Activated B cell treated with CpG ODN at 0.5 μM for 24 hours (primary cell): ENCODE data around the gene S100A11. TPM values are rescaled to one million over a fixed set of nuclear protein-coding genes. Genes with fewer than 3 reads are reported as not detected.
A peak's percentile ranks its signal among the peaks of the same experiment; 100 is the strongest.

ENCODE experiments used
- ATAC-seq: fragments of 200-7000 bp; cut with Tn5 transposase; one replicate; pipeline ENCODE4 v1.10.0; 2021; ENCODE audit warnings: low read depth, mild to moderate bottlenecking, moderate library complexity
- CTCF ChIA-PET: fragments of 350-600 bp; sonication (Branson Sonifier 250); formaldehyde crosslinking; loops from one replicate; lab custom pipeline; 2021; ENCODE audit warnings: antibody characterized with exemption; lab: Charles Lee
- POLR2A ChIA-PET: fragments of 350-600 bp; sonication (Branson Sonifier 250); formaldehyde crosslinking; loops from one replicate; lab custom pipeline; 2021; ENCODE audit warnings: antibody characterized with exemption; lab: Charles Lee
- DNase-seq: peaks from one replicate; pipeline ENCODE4 v3.0.0; 2022
- H3K27ac Mint-ChIP-seq: one replicate; pipeline ENCODE4 v1.8.0; 2020; ENCODE audit warnings: mixed read lengths
- H3K27me3 Mint-ChIP-seq: one replicate; pipeline ENCODE4 v1.8.0; 2021; ENCODE audit warnings: mixed read lengths
- H3K36me3 Mint-ChIP-seq: one replicate; pipeline ENCODE4 v1.8.0; 2021; ENCODE audit warnings: low read depth, mixed read lengths
- H3K4me1 Mint-ChIP-seq: one replicate; pipeline ENCODE4 v1.8.0; 2021; ENCODE audit warnings: mixed read lengths
- H3K4me3 Mint-ChIP-seq: one replicate; pipeline ENCODE4 v1.8.0; 2020; ENCODE audit warnings: mild to moderate bottlenecking, mixed read lengths
- H3K9me3 Mint-ChIP-seq: one replicate; pipeline ENCODE4 v1.8.0; 2020; ENCODE audit warnings: mixed read lengths
- intact Hi-C: fragments of 100-400 bp; cut with micrococcal nuclease; formaldehyde crosslinking; loops from one replicate; pipeline ENCODE4 v1.15.1; 2024
- total RNA-seq: library from RNA; stranded (reverse); gene quantifications from 2 replicates; pipeline ENCODE4 v1.2.3, GENCODE V29; 2022
- TF ChIP-seq, protein P1 (sequence below): fragments of 200-600 bp; IDR thresholded peaks from one replicate; pipeline ENCODE4 v1.8.0; 2022; ENCODE audit warnings: antibody characterized with exemption, mild to moderate bottlenecking

The S100A11 gene
- total RNA-seq, 1 donor from 2014 or later = 65.6 TPM

- ChIA-PET CTCF (interaction anchor here (0.6 to 5.7 kb wide), 12 partner anchors 9 to 406 kb away, joined by 3 to 66 read pairs (median 4); no protein-coding TSS in a partner anchor), POLR2A (interaction anchor here (1.4 kb wide), 1 partner anchor 13 kb away, joined by 3 read pairs; no protein-coding TSS in a partner anchor)
- Mint-ChIP-seq H3K4me1 (peaks cover 12% of the 10 kb centered on the region), H3K36me3 (no peaks in the 10 kb centered on the region), H3K27me3 (peaks cover 12% of the 10 kb centered on the region), H3K27ac (no peak overlapping the region), H3K4me3 (no peak overlapping the region), H3K9me3 (no peaks in the 10 kb centered on the region)
- intact Hi-C loops = loop anchor here (1.0 to 2.0 kb wide), 4 partner anchors 133 to 406 kb away; no protein-coding TSS in a partner anchor
- TF ChIP-seq, protein P1, sequence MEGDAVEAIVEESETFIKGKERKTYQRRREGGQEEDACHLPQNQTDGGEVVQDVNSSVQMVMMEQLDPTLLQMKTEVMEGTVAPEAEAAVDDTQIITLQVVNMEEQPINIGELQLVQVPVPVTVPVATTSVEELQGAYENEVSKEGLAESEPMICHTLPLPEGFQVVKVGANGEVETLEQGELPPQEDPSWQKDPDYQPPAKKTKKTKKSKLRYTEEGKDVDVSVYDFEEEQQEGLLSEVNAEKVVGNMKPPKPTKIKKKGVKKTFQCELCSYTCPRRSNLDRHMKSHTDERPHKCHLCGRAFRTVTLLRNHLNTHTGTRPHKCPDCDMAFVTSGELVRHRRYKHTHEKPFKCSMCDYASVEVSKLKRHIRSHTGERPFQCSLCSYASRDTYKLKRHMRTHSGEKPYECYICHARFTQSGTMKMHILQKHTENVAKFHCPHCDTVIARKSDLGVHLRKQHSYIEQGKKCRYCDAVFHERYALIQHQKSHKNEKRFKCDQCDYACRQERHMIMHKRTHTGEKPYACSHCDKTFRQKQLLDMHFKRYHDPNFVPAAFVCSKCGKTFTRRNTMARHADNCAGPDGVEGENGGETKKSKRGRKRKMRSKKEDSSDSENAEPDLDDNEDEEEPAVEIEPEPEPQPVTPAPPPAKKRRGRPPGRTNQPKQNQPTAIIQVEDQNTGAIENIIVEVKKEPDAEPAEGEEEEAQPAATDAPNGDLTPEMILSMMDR = peak; percentile 47
- DNase-seq = peak; percentile 69
- ATAC-seq = no peak
These were observed 15.8 kb upstream of the S100A11 start for GRCh38 chr1:152052606-152053005.

GRCh38 chr1:152050886-152051675 lies 14.3 kb upstream of the S100A11 start:
- no peak overlapping the region for H3K27ac Mint-ChIP-seq
- TF ChIP-seq, protein P1 = no peak
- ChIA-PET POLR2A (no interaction called here), CTCF (interaction anchor here (1.3 to 3.3 kb wide), 4 partner anchors 134 to 408 kb away, joined by 3 to 34 read pairs (median 8); no protein-coding TSS in a partner anchor)
- H3K4me1 Mint-ChIP-seq = peaks cover 17% of the 10 kb centered on the region
- intact Hi-C loops = no loop called here
- no peaks in the 10 kb centered on the region for H3K36me3 Mint-ChIP-seq
- ATAC-seq = no peak
- DNase-seq = no peak
- no peak overlapping the region for H3K4me3 Mint-ChIP-seq
- H3K9me3 Mint-ChIP-seq = no peaks in the 10 kb centered on the region
- H3K27me3 Mint-ChIP-seq = peaks cover 9% of the 10 kb centered on the region

- H3K4me3 Mint-ChIP-seq = no peak overlapping the region
- POLR2A ChIA-PET = interaction anchor here (0.6 to 3.8 kb wide), 5 partner anchors 14 to 1983 kb away, joined by 3 to 47 read pairs (median 3); partner anchors contain the start of gene S100A11
- no peak overlapping the region for H3K27ac Mint-ChIP-seq
These were observed 12.7 kb upstream of the S100A11 start for GRCh38 chr1:152049291-152050083.

GRCh38 chr1:152048416-152049009 lies 11.7 kb upstream of the S100A11 start:
- Mint-ChIP-seq H3K27me3 (peaks cover 4% of the 10 kb centered on the region), H3K36me3 (no peaks in the 10 kb centered on the region), H3K27ac (peak overlapping the region; percentile 98), H3K4me1 (peaks cover 17% of the 10 kb centered on the region), H3K4me3 (peak overlapping the region; percentile 73), H3K9me3 (no peaks in the 10 kb centered on the region)
- peak; percentile 30 for ATAC-seq
- intact Hi-C loops = loop anchor here (1.0 to 5.0 kb wide), 3 partner anchors 12 to 436 kb away; partner anchors contain the start of gene SNX27
- ChIA-PET POLR2A (interaction anchor here (0.7 to 3.8 kb wide), 7 partner anchors 9 to 410 kb away, joined by 3 to 47 read pairs (median 4); partner anchors contain the start of genes S100A10 and S100A11), CTCF (interaction anchor here (1.0 to 3.1 kb wide), 5 partner anchors 9 to 411 kb away, joined by 3 to 14 read pairs (median 6); no protein-coding TSS in a partner anchor)
- TF ChIP-seq, protein P1 = no peak
- no peak for DNase-seq

More at GRCh38 chr1:152049291-152050083, 12.7 kb upstream of the S100A11 start:
- H3K36me3 Mint-ChIP-seq = no peaks in the 10 kb centered on the region
- ATAC-seq (no peak), DNase-seq (no peak)
- intact Hi-C loops = loop anchor here (5.0 kb wide), 1 partner anchor 437 kb away; the partner anchor contains the start of gene SNX27
- H3K27me3 Mint-ChIP-seq = peaks cover 9% of the 10 kb centered on the region
- TF ChIP-seq, protein P1 = no peak
- CTCF ChIA-PET = interaction anchor here (1.6 to 3.1 kb wide), 3 partner anchors 15 to 410 kb away, joined by 4 to 14 read pairs (median 6); no protein-coding TSS in a partner anchor
- H3K4me1 Mint-ChIP-seq = peaks cover 17% of the 10 kb centered on the region
- H3K9me3 Mint-ChIP-seq = no peaks in the 10 kb centered on the region
